GM10248 (cell line): ENCODE measurements around the gene PUSL1.

ENCODE experiments used
- CTCF ChIA-PET: fragments of 300-600 bp; sonication (Branson Sonifier 250); formaldehyde crosslinking; extraction: SDS; loops from one replicate; lab custom pipeline; 2021; ENCODE audit warnings: antibody characterized with exemption; lab: Yijun Ruan, JAX
- POLR2A ChIA-PET: fragments of 350-650 bp; sonication (Branson Sonifier 250); formaldehyde crosslinking; extraction: SDS; loops from one replicate; lab custom pipeline; 2020; ENCODE audit warnings: antibody characterized with exemption; lab: Yijun Ruan, JAX
- DNase-seq: peaks from one replicate; pipeline ENCODE4 v3.0.0; 2012; ENCODE audit errors: extremely low spot score
- TF ChIP-seq, protein P1 (sequence below): IDR thresholded peaks from 2 replicates; pipeline ENCODE4 v1.5.1; 2012; ENCODE audit warnings: mild to moderate bottlenecking, low read depth; ENCODE audit errors: extremely low read depth, missing control alignments, control extremely low read depth

The PUSL1 gene

DNA sequence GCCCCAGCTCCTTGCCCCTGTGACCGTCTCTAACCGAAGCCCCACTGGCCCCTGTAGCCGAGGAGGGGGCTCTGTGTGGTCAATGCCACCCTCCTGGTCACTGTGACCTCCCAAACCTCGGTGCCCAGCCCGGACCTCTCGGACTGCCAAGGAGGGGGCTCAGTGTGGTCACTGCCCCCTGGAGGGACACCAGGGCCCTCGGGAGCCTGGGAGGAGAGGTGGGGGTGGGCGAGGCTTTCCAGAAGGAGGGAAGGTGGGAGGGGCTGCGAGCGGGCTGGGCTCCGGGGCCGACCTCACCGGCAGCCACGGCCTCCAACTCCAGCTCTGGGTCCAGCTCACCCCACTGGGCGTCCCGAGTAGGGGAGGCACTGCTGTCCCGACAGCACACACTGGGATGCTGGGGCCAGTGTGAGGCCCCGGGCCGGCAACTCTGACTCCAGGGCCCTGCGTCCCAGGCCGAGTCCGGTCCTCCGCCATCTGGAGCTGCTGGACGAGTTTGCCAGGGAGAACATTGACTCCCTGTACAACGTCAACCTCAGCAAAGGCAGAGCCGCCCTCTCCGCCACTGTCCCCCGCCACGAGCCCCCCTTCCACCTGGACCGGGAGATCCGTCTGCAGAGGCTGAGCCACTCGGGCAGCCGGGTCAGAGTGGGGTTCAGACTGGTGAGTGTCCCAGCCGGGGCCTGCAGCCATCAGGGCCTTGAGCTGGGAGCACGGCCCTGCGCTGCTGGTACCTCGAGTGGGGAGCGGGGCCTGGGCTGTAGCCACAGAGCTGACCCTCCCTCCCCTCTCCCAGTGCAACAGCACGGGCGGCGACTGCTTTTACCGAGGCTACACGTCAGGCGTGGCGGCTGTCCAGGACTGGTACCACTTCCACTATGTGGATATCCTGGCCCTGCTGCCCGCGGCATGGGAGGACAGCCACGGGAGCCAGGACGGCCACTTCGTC is 21.8 kb upstream of the PUSL1 start:
- TF ChIP-seq, protein P1, sequence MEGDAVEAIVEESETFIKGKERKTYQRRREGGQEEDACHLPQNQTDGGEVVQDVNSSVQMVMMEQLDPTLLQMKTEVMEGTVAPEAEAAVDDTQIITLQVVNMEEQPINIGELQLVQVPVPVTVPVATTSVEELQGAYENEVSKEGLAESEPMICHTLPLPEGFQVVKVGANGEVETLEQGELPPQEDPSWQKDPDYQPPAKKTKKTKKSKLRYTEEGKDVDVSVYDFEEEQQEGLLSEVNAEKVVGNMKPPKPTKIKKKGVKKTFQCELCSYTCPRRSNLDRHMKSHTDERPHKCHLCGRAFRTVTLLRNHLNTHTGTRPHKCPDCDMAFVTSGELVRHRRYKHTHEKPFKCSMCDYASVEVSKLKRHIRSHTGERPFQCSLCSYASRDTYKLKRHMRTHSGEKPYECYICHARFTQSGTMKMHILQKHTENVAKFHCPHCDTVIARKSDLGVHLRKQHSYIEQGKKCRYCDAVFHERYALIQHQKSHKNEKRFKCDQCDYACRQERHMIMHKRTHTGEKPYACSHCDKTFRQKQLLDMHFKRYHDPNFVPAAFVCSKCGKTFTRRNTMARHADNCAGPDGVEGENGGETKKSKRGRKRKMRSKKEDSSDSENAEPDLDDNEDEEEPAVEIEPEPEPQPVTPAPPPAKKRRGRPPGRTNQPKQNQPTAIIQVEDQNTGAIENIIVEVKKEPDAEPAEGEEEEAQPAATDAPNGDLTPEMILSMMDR, result no peak
- DNase-seq, result no peak
- ChIA-PET CTCF (interaction anchor here (1.1 to 1.9 kb wide), 4 partner anchors 10 to 292 kb away, joined by 3 to 5 read pairs (median 4); no protein-coding TSS in a partner anchor), POLR2A (interaction anchor here (0.5 kb wide), 1 partner anchor 599 kb away, joined by 5 read pairs; no protein-coding TSS in a partner anchor)

DNA sequence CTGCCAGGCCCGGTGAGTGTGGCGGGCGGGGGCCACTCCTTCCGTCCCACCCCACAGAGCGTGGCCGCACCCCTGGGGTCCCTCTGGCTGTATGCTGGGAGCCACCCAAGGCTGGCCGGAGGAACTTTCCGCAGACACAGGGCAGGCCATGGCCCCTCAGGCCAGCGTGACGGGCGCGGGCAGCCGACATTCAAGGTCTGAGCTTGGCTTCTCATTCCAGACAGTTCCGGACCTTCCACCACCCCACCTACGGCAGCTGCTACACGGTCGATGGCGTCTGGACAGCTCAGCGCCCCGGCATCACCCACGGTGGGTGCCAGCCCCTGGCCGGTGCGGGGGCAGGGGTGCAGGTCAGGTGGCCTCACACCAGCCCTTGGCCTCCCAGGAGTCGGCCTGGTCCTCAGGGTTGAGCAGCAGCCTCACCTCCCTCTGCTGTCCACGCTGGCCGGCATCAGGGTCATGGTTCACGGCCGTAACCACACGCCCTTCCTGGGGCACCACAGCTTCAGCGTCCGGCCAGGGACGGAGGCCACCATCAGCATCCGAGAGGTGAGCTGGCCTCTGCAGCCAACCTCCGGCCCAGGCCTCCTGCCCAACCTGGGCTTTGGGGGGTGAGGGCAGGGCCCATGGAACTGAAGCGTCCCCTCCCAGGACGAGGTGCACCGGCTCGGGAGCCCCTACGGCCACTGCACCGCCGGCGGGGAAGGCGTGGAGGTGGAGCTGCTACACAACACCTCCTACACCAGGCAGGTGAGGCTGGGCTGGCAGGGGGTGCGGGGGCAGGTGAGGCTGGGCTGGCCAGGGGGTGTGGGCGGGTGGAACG is 20.9 kb upstream of the PUSL1 start:
- DNase-seq, result no peak
- ChIA-PET CTCF (interaction anchor here (1.1 to 1.9 kb wide), 3 partner anchors 11 to 293 kb away, joined by 3 to 5 read pairs (median 3); no protein-coding TSS in a partner anchor), POLR2A (interaction anchor here (0.5 kb wide), 1 partner anchor 598 kb away, joined by 5 read pairs; no protein-coding TSS in a partner anchor)
- TF ChIP-seq, protein P1, result no peak

- peak; percentile 78 for DNase-seq
- CTCF ChIA-PET, result interaction anchor here (0.8 to 6.6 kb wide), 7 partner anchors 10 to 309 kb away, joined by 3 to 87 read pairs (median 4); partner anchors contain the start of genes PERM1 and TNFRSF18
- TF ChIP-seq, protein P1, result peak; percentile 57
- POLR2A ChIA-PET, result no interaction called here
These were observed 18.1 kb upstream of the PUSL1 start for GRCh38 chr1:1290238-1290731.

GRCh38 chr1:1291023-1291528 is 17.3 kb upstream of the PUSL1 start:
- ChIA-PET POLR2A (no interaction called here), CTCF (interaction anchor here (0.7 to 6.6 kb wide), 25 partner anchors 9 to 317 kb away, joined by 3 to 87 read pairs (median 4); partner anchors contain the start of genes PERM1 and TNFRSF18)
- TF ChIP-seq, protein P1, result no peak
- DNase-seq, result no peak

DNA sequence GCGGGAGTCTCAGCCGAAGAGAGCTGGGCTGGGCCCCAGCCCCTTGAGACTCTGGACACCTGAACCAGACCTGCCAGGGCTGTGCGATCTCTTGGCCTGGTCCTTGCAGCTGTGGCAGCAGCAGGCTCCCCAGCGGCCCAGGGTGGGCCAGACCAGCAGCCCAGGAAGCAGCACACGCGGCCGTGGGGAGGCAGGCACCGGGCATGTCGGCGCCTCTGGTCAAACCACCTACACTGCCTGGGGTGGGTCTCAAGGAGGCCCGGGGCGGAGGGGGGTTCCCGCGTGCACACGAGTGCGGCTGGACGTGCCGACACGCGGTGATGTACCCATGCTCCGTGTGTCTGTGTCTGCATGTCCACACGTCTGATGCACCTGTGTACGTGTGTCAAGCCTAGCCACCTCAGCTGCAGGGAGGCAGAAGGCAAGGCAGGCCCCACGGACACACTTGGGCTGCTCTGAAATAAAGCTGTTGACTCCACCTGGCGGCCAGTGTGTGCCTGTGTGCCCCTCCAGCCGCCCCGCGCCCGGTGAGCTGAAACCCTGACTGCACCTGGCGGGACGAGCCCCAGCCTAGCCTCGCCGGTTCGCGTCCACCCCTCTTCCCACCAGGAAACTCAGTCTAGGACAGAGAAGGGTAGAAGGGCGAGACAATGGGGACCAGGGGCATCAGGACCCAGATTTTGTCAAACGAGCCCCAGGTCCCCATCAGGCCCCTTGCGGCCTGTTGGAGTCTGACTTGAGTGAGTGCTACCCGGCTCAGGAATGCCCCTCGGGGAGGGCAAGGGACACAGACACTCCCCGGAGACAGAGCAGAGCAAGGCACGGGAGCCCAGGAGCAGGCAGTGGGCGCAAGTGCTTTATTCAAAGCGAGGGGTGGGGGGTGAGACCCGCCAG is 16.6 kb upstream of the PUSL1 start:
- POLR2A ChIA-PET, result no interaction called here
- TF ChIP-seq, protein P1, result peak; percentile 81
- peak; percentile 81 for DNase-seq
- CTCF ChIA-PET, result interaction anchor here (0.6 to 6.6 kb wide), 26 partner anchors 8 to 316 kb away, joined by 3 to 87 read pairs (median 4); partner anchors contain the start of gene SCNN1D
